Frontal cortex (tissue), 4 donors: ENCODE data around the gene SHISAL1. TPM values are rescaled to one million over a fixed set of nuclear protein-coding genes. Genes with fewer than 3 reads are reported as not detected.
"Not testable (repeated sequence)": the region's sequence is repeated elsewhere in the genome, so short reads cannot be mapped to it uniquely, and the experiment has no call there.

Source experiments
- DNase-seq, 2 donors: peaks; one replicate each; pipeline ENCODE4 v3.0.0; 2012; ENCODE audit warnings: low spot score in 2 of 2
- FAIRE-seq: peaks from 2 replicates; lab custom pipeline; 2012; peaks lifted over from hg19 to GRCh38; lab: Jason Lieb, UNC
- total RNA-seq: library from RNA; depleted of rRNA; stranded (reverse); fragments of >200 nt; gene quantifications from one replicate; pipeline ENCODE4 v1.2.3, GENCODE V29; 2014
- donor health status: control.
- donor health status: control.
- donor health status: control.

SHISAL1 gene
- total RNA-seq, 1 donor from 2014 or later: 20.8 TPM

- no peak for FAIRE-seq
- DNase-seq: no peak
These were observed 5.1 kb downstream of the SHISAL1 start for GRCh38 chr22:44307509-44308169.

GRCh38 chr22:44305888-44306287 is 6.9 kb downstream of the SHISAL1 start:
- no peak for DNase-seq
- no peak for FAIRE-seq

- FAIRE-seq: no peak
These were observed 7.3 kb downstream of the SHISAL1 start for GRCh38 chr22:44305455-44305854.

GRCh38 chr22:44304911-44305310 is 7.8 kb downstream of the SHISAL1 start:
- no peak for DNase-seq
- no peak for FAIRE-seq

More at GRCh38 chr22:44305455-44305854, 7.3 kb downstream of the SHISAL1 start:
- DNase-seq: no peak

GRCh38 chr22:44304354-44304753 is 8.4 kb downstream of the SHISAL1 start:
- no peak for DNase-seq
- no peak for FAIRE-seq

- FAIRE-seq: not testable (repeated sequence)
These were observed 10.4 kb downstream of the SHISAL1 start for GRCh38 chr22:44302363-44302762.

GRCh38 chr22:44301039-44301438 is 11.7 kb downstream of the SHISAL1 start:
- DNase-seq (no peak), FAIRE-seq (no peak)

More at GRCh38 chr22:44302363-44302762, 10.4 kb downstream of the SHISAL1 start:
- not testable (repeated sequence) for DNase-seq

GRCh38 chr22:44299124-44299523 is 13.6 kb downstream of the SHISAL1 start:
- FAIRE-seq: no peak
- DNase-seq: no peak

GRCh38 chr22:44298406-44299091 is 14.2 kb downstream of the SHISAL1 start:
- DNase-seq: no peak
- FAIRE-seq: no peak

- DNase-seq (no peak), FAIRE-seq (no peak)
These were observed 15.2 kb downstream of the SHISAL1 start for GRCh38 chr22:44297470-44298061.

- FAIRE-seq: no peak
These were observed 17.3 kb downstream of the SHISAL1 start for GRCh38 chr22:44295406-44295805.

GRCh38 chr22:44293876-44294275 is 18.9 kb downstream of the SHISAL1 start:
- no peak for FAIRE-seq
- DNase-seq: no peak

More at GRCh38 chr22:44295406-44295805, 17.3 kb downstream of the SHISAL1 start:
- DNase-seq: no peak

- DNase-seq (no peak), FAIRE-seq (no peak)
These were observed 19.7 kb downstream of the SHISAL1 start for GRCh38 chr22:44293034-44293433.

GRCh38 chr22:44292521-44292920 is 20.2 kb downstream of the SHISAL1 start:
- DNase-seq (no peak), FAIRE-seq (no peak)

- DNase-seq: no peak
- no peak for FAIRE-seq
These were observed 20.9 kb downstream of the SHISAL1 start for GRCh38 chr22:44291674-44292360.

GRCh38 chr22:44291265-44291664 is 21.5 kb downstream of the SHISAL1 start:
- FAIRE-seq (no peak), DNase-seq (no peak)

- DNase-seq (no peak), FAIRE-seq (no peak)
These were observed 23.2 kb downstream of the SHISAL1 start for GRCh38 chr22:44289414-44290171.

- DNase-seq: no peak
- no peak for FAIRE-seq
These were observed 23.8 kb downstream of the SHISAL1 start for GRCh38 chr22:44288913-44289312.

- DNase-seq: no peak
- FAIRE-seq: no peak
These were observed 25.0 kb downstream of the SHISAL1 start for GRCh38 chr22:44287741-44288140.
